ENCODE results near the gene METTL2B. TPM values are rescaled to one million over a fixed set of nuclear protein-coding genes. Genes with fewer than 3 reads are reported as not detected.

The METTL2B gene
- total RNA-seq = 13.9 TPM

- ATAC-seq = peak; percentile 97
- DNase-seq (ENCODE audit: low spot score) = peak; percentile 91
Measured at GRCh38 chr7:128476402-128477335, at the start of gene METTL2B. TSS of gene METTL2B (plus strand) at chr7:128476748. CDS start at chr7:128476766, 18 bp downstream.

GRCh38 chr7:128427289-128427891 is 49.2 kb upstream of the METTL2B start:
- no peak for DNase-seq (ENCODE audit: low spot score)
- ATAC-seq = peak; percentile 80

GRCh38 chr7:128430207-128430606 is 46.3 kb upstream of the METTL2B start:
- ATAC-seq (no peak), DNase-seq (ENCODE audit: low spot score) (no peak)

- DNase-seq (ENCODE audit: low spot score) (no peak), ATAC-seq (no peak)
Measured at GRCh38 chr7:128431221-128431620, 45.3 kb upstream of the METTL2B start.

- ATAC-seq (no peak), DNase-seq (ENCODE audit: low spot score) (no peak)
Measured at GRCh38 chr7:128431754-128432153, 44.8 kb upstream of the METTL2B start.

GRCh38 chr7:128434413-128435326 is 41.9 kb upstream of the METTL2B start:
- DNase-seq (ENCODE audit: low spot score) (no peak), ATAC-seq (peak; percentile 60)

GRCh38 chr7:128435327-128435686 is 41.2 kb upstream of the METTL2B start:
- ATAC-seq (no peak), DNase-seq (ENCODE audit: low spot score) (no peak)

GRCh38 chr7:128437426-128438332 is 38.9 kb upstream of the METTL2B start:
- DNase-seq (ENCODE audit: low spot score) = no peak
- no peak for ATAC-seq

GRCh38 chr7:128442356-128442755 is 34.2 kb upstream of the METTL2B start:
- ATAC-seq = no peak
- no peak for DNase-seq (ENCODE audit: low spot score)

GRCh38 chr7:128443831-128444600 is 32.5 kb upstream of the METTL2B start:
- ATAC-seq (no peak), DNase-seq (ENCODE audit: low spot score) (no peak)

- ATAC-seq (no peak), DNase-seq (ENCODE audit: low spot score) (no peak)
Measured at GRCh38 chr7:128446306-128446705, 30.2 kb upstream of the METTL2B start.

- DNase-seq (ENCODE audit: low spot score) (no peak), ATAC-seq (peak; percentile 89)
Measured at GRCh38 chr7:128447941-128448564, 28.5 kb upstream of the METTL2B start.

- ATAC-seq = peak; percentile 24
- DNase-seq (ENCODE audit: low spot score) = no peak
Measured at GRCh38 chr7:128448751-128449302, 27.7 kb upstream of the METTL2B start.

GRCh38 chr7:128450409-128450808 is 26.1 kb upstream of the METTL2B start:
- DNase-seq (ENCODE audit: low spot score) (no peak), ATAC-seq (no peak)

GRCh38 chr7:128450913-128451312 is 25.6 kb upstream of the METTL2B start:
- ATAC-seq (no peak), DNase-seq (ENCODE audit: low spot score) (no peak)

- DNase-seq (ENCODE audit: low spot score) (no peak), ATAC-seq (no peak)
Measured at GRCh38 chr7:128452552-128452951, 24.0 kb upstream of the METTL2B start.

GRCh38 chr7:128453836-128454804 is 22.4 kb upstream of the METTL2B start:
- DNase-seq (ENCODE audit: low spot score) (peak; percentile 89), ATAC-seq (peak; percentile 76)

Measured in left lobe of liver (tissue), 2 donors.